HG03196 (cell line): ENCODE data around the gene CROCC.
"Not testable (repeated sequence)": the region's sequence is repeated elsewhere in the genome, so short reads cannot be mapped to it uniquely, and the experiment has no call there.

Source experiments
- ATAC-seq: cut with Tn5 transposase; IDR thresholded peaks from one replicate; pipeline ENCODE4 v1.9.1; 2021; ENCODE audit not compliant: unreplicated experiment

CROCC gene

GRCh38 chr1:16936580-16936979, 14.8 kb downstream of the CROCC start:
- not testable (repeated sequence) for ATAC-seq

- ATAC-seq: no peak
These were observed 16.9 kb downstream of the CROCC start for GRCh38 chr1:16938351-16939321.

GRCh38 chr1:16939386-16940180, 17.9 kb downstream of the CROCC start:
- ATAC-seq: not testable (repeated sequence)

GRCh38 chr1:16944038-16944437, 22.3 kb downstream of the CROCC start:
- ATAC-seq: no peak

GRCh38 chr1:16945512-16945911, 23.8 kb downstream of the CROCC start:
- ATAC-seq: not testable (repeated sequence)

- not testable (repeated sequence) for ATAC-seq
These were observed 24.5 kb downstream of the CROCC start for GRCh38 chr1:16946185-16946584.

- ATAC-seq: no peak
These were observed 24.9 kb downstream of the CROCC start for GRCh38 chr1:16946646-16947045.

- ATAC-seq: not testable (repeated sequence)
These were observed 26.7 kb downstream of the CROCC start for GRCh38 chr1:16948282-16948891.

- not testable (repeated sequence) for ATAC-seq
These were observed 27.3 kb downstream of the CROCC start for GRCh38 chr1:16949026-16949425.

GRCh38 chr1:16952376-16952775, 30.6 kb downstream of the CROCC start:
- not testable (repeated sequence) for ATAC-seq

GRCh38 chr1:16954579-16954978, 32.8 kb downstream of the CROCC start:
- ATAC-seq: no peak

GRCh38 chr1:16955186-16955585, 33.5 kb downstream of the CROCC start:
- ATAC-seq: no peak

GRCh38 chr1:16956775-16957174, 35.0 kb downstream of the CROCC start:
- no peak for ATAC-seq

GRCh38 chr1:16957731-16958130, 36.0 kb downstream of the CROCC start:
- no peak for ATAC-seq

- no peak for ATAC-seq
These were observed 36.7 kb downstream of the CROCC start for GRCh38 chr1:16958475-16958874.

GRCh38 chr1:16960560-16961296, 39.0 kb downstream of the CROCC start:
- ATAC-seq: no peak

GRCh38 chr1:16961297-16962133, 39.8 kb downstream of the CROCC start:
- no peak for ATAC-seq

- not testable (repeated sequence) for ATAC-seq
These were observed 42.4 kb downstream of the CROCC start for GRCh38 chr1:16964169-16964568.

- ATAC-seq: no peak
These were observed 43.8 kb downstream of the CROCC start for GRCh38 chr1:16965486-16966067.
